ENCODE measurements around the gene EZH1.
A peak's percentile ranks its signal among the peaks of the same experiment; 100 is the strongest.
"Not testable (repeated sequence)": the region's sequence is repeated elsewhere in the genome, so short reads cannot be mapped to it uniquely, and the experiment has no call there.

Gene EZH1

DNA sequence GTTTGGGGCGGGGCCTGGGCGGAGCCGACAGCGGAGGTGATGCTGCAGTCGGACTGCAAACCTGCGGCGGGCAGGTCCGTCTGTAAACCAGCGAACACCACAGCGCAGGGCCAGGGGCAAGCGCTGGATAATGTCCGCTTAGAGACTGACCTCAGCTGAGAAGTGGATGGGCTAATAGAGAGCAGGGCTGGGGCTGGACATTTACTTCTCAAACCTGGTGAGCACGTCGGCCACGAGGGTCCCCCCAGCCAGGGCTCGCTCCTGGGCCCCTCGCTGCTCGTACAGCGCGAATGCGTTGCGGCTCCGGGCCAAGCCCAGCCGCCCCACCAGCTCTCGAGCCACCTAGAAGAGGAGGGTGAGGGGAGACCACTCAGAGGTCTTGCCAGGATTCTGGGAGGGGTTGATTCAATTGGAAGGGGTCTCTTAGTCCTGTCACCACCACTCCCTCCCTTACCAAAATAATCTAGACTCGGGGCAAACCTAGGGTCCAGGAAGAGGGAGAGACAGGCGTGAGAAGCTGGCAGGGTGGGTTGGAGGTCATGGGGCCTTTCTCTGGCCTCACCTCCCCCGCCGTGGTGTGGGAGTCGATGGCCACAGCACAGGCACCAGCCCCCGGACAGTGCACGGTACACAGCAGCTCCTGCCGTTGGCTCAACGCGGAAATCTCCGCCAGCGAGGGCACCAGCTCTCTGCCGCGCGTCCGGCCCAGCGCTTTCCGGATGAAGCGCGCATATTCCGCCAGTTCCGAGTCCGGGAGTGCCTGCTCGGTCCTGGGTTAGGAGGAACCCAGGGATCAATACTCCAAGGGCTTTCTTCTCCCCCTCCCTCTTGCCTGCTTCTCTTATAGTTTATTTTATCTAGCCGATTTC lies 73.8 kb downstream of the EZH1 start:
- no peak overlapping the region for H3K9ac ChIP-seq (ENCODE audit: low read length in 5 of 5)
- no peak overlapping the region for H3K27ac ChIP-seq (ENCODE audit: low read depth, low read length)
- H3K27me3 ChIP-seq (ENCODE audit: control insufficient read depth in 5 of 5, insufficient read depth in 4 of 5, low read length in 5 of 5): no peaks in the 10 kb centered on the region
- H3K4me1 ChIP-seq (ENCODE audit: control insufficient read depth in 5 of 5, insufficient read depth in 5 of 5, low read length in 5 of 5): peaks cover 9 to 73% (median 54%) of the 10 kb centered on the region in 5 donors
- H3K36me3 ChIP-seq (ENCODE audit: control insufficient read depth in 5 of 5, insufficient read depth in 5 of 5, low read length in 5 of 5): peaks cover 0 to 69% (median 60%) of the 10 kb centered on the region in 5 donors
- no peaks in the 10 kb centered on the region for H3K9me3 ChIP-seq (ENCODE audit: control insufficient read depth in 5 of 5, low read length in 5 of 5)
- no peak overlapping the region for H3K4me3 ChIP-seq (ENCODE audit: low read depth in 1 of 5, low read length in 5 of 5)

DNA sequence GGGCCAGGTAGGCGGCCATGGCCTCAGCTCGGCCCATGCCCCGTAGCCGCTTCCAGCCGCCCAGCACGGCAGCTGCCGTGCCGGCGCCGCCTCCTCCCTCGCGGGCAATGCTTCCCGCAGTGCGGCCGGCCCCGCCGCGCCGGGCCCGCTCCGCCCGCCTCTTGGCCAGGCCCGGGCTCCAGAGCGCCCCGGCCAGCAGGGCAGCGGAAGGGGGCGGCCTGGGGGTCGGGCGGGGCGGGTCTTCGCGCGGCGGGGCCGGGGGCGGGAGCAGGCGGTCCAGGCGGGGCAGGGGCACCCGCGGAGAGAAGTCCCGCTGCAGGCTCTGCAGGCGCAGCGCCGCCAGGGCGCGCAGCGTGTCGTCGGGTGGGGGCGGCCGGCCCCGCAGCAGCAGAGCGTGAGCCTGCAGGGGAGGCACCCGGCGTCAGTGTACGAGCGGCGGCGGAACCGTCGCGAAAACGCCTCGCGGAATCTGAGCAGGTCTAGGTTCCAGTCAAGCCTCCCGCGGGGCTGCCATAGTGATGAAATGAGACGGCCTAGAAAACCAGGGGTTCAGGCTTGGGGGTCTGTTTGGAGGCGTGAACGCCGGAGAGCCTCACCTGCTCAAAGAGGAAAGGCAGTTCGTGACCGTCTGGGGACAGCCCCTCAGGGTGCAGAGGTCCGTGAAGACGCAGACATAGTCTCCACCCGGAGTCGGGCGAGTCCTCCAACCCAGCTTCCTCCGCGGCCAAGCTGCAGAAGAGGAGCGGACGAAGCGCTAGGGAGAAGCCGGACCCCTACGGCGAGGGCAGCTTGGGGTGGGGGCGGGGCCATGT lies 74.7 kb downstream of the EZH1 start:
- Histone ChIP-seq H3K9me3 (ENCODE audit: control insufficient read depth in 5 of 5, low read length in 5 of 5) (no peaks in the 10 kb centered on the region), H3K4me1 (ENCODE audit: control insufficient read depth in 5 of 5, insufficient read depth in 5 of 5, low read length in 5 of 5) (peaks cover 9 to 73% (median 53%) of the 10 kb centered on the region in 5 donors), H3K4me3 (ENCODE audit: low read depth in 1 of 5, low read length in 5 of 5) (no peak overlapping the region), H3K9ac (ENCODE audit: low read length in 5 of 5) (no peak overlapping the region), H3K36me3 (ENCODE audit: control insufficient read depth in 5 of 5, insufficient read depth in 5 of 5, low read length in 5 of 5) (peaks cover 0 to 77% (median 66%) of the 10 kb centered on the region in 5 donors), H3K27ac (ENCODE audit: low read depth, low read length) (no peak overlapping the region), H3K27me3 (ENCODE audit: control insufficient read depth in 5 of 5, insufficient read depth in 4 of 5, low read length in 5 of 5) (no peaks in the 10 kb centered on the region)

DNA sequence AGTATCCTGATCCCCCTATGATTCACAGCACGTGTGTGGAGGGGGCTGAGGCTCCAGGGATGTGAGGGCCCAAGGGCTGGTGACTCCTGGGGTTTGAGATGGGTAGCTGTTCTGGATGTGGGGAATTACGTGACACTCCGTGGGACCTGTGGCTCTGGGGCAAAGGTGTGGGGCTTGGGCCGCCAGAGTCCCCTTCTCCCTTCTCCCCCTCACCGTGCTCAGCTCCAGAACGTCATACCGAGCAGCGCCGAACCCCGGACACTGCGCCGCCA lies 75.2 kb downstream of the EZH1 start:
- peaks cover 0 to 77% (median 66%) of the 10 kb centered on the region in 5 donors for H3K36me3 ChIP-seq (ENCODE audit: control insufficient read depth in 5 of 5, insufficient read depth in 5 of 5, low read length in 5 of 5)
- H3K4me1 ChIP-seq (ENCODE audit: control insufficient read depth in 5 of 5, insufficient read depth in 5 of 5, low read length in 5 of 5): peaks cover 8 to 67% (median 50%) of the 10 kb centered on the region in 5 donors

DNA sequence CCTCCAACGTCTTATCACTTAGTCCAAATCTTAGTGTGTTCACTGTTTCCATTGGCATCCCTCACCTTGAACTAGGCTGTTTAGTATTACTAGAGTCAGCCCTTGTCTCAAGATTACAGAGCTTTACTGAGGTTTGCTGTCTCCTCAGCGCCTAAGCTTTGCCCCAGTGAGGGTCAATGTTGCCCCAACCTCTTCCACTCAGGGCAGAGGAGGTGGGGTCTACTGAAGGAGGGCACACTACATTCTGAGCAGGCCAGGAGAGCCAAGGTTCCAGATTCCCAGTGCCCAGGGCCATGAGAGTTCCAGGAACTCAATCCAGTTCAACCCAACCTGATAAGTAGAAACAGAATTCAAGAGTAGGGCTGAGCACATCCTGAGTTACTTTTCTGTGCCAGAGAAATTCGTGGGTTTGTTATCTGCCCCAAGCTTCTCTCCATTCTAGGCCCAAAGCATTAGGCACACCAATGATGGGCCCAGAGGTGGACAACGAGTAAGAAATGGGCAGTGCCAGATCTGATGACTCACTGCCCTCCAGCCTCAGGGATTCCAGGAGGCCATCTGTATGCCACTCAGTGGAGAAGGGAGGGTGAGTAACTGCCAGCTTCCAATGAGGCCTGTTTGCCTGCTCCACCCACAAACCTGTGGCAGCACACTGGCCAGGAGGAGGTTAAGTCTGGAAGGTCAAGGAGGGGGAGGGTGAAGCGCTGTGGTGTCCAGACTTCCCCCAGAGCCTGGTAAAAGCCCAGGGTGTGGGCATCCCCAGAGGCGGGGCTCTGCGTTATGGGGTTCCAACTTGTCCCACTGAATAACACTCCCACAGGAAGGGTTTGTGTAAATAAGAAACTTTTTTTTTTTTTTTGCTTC lies 77.5 kb downstream of the EZH1 start:
- Histone ChIP-seq H3K9ac (ENCODE audit: low read length in 5 of 5) (no peak overlapping the region), H3K27ac (ENCODE audit: low read depth, low read length) (peak overlapping the region; percentile 79), H3K4me3 (ENCODE audit: low read depth in 1 of 5, low read length in 5 of 5) (no peak overlapping the region), H3K4me1 (ENCODE audit: control insufficient read depth in 5 of 5, insufficient read depth in 5 of 5, low read length in 5 of 5) (peaks cover 4 to 44% (median 34%) of the 10 kb centered on the region in 5 donors), H3K27me3 (ENCODE audit: control insufficient read depth in 5 of 5, insufficient read depth in 4 of 5, low read length in 5 of 5) (no peaks in the 10 kb centered on the region), H3K36me3 (ENCODE audit: control insufficient read depth in 5 of 5, insufficient read depth in 5 of 5, low read length in 5 of 5) (peaks cover 3 to 68% (median 61%) of the 10 kb centered on the region in 5 donors), H3K9me3 (ENCODE audit: control insufficient read depth in 5 of 5, low read length in 5 of 5) (no peaks in the 10 kb centered on the region)

More for the DNA sequence above, 75.2 kb downstream of the EZH1 start:
- Histone ChIP-seq H3K27me3 (ENCODE audit: control insufficient read depth in 5 of 5, insufficient read depth in 4 of 5, low read length in 5 of 5) (no peaks in the 10 kb centered on the region), H3K9ac (ENCODE audit: low read length in 5 of 5) (no peak overlapping the region), H3K9me3 (ENCODE audit: control insufficient read depth in 5 of 5, low read length in 5 of 5) (no peaks in the 10 kb centered on the region), H3K4me3 (ENCODE audit: low read depth in 1 of 5, low read length in 5 of 5) (no peak overlapping the region), H3K27ac (ENCODE audit: low read depth, low read length) (no peak overlapping the region)

DNA sequence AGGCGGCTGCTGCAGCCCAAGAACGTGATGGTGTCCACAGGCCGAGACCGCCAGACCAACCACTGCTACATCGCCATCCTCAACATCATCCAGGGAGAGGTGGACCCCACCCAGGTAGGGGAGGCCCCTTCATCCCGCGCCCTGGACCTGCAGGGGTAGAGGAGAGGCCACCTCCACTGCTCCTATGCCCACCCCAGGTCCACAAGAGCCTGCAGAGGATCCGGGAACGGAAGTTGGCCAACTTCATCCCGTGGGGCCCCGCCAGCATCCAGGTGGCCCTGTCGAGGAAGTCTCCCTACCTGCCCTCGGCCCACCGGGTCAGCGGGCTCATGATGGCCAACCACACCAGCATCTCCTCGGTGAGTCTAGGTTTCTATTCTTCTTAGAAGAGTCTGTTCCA lies 78.7 kb downstream of the EZH1 start:
- H3K4me1 ChIP-seq (ENCODE audit: control insufficient read depth in 5 of 5, insufficient read depth in 5 of 5, low read length in 5 of 5): peaks cover 4 to 40% (median 34%) of the 10 kb centered on the region in 5 donors
- not testable (repeated sequence) for H3K9ac ChIP-seq (ENCODE audit: low read length in 5 of 5); H3K27me3 ChIP-seq (ENCODE audit: control insufficient read depth in 5 of 5, insufficient read depth in 4 of 5, low read length in 5 of 5); H3K4me3 ChIP-seq (ENCODE audit: low read depth in 1 of 5, low read length in 5 of 5); H3K9me3 ChIP-seq (ENCODE audit: control insufficient read depth in 5 of 5, low read length in 5 of 5)
- peak overlapping the region; percentile 79 for H3K27ac ChIP-seq (ENCODE audit: low read depth, low read length)
- peaks cover 3 to 65% (median 58%) of the 10 kb centered on the region in 5 donors for H3K36me3 ChIP-seq (ENCODE audit: control insufficient read depth in 5 of 5, insufficient read depth in 5 of 5, low read length in 5 of 5)

DNA sequence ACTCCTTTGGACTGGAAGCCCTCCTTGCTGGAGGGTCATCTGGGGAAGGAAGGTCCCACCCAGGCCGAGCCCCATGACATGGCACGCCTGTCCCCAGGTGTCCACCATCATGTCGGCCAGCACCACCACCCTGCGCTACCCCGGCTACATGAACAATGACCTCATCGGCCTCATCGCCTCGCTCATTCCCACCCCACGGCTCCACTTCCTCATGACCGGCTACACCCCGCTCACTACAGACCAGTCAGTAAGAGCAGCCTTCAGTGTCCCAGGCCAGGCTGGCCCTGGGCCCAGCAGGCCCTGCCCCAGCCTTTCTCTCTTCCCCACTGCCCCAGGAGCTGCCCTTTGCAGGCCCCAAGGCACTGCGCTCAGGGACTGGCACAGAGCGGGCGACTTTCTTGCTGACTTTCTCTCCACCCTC lies 79.2 kb downstream of the EZH1 start:
- Histone ChIP-seq H3K9ac (ENCODE audit: low read length in 5 of 5) (no peak overlapping the region), H3K36me3 (ENCODE audit: control insufficient read depth in 5 of 5, insufficient read depth in 5 of 5, low read length in 5 of 5) (peaks cover 3 to 59% (median 52%) of the 10 kb centered on the region in 5 donors), H3K4me1 (ENCODE audit: control insufficient read depth in 5 of 5, insufficient read depth in 5 of 5, low read length in 5 of 5) (peaks cover 4 to 41% (median 34%) of the 10 kb centered on the region in 5 donors), H3K9me3 (ENCODE audit: control insufficient read depth in 5 of 5, low read length in 5 of 5) (no peaks in the 10 kb centered on the region), H3K4me3 (ENCODE audit: low read depth in 1 of 5, low read length in 5 of 5) (no peak overlapping the region), H3K27ac (ENCODE audit: low read depth, low read length) (peak overlapping the region; percentile 10), H3K27me3 (ENCODE audit: control insufficient read depth in 5 of 5, insufficient read depth in 4 of 5, low read length in 5 of 5) (no peaks in the 10 kb centered on the region)

DNA sequence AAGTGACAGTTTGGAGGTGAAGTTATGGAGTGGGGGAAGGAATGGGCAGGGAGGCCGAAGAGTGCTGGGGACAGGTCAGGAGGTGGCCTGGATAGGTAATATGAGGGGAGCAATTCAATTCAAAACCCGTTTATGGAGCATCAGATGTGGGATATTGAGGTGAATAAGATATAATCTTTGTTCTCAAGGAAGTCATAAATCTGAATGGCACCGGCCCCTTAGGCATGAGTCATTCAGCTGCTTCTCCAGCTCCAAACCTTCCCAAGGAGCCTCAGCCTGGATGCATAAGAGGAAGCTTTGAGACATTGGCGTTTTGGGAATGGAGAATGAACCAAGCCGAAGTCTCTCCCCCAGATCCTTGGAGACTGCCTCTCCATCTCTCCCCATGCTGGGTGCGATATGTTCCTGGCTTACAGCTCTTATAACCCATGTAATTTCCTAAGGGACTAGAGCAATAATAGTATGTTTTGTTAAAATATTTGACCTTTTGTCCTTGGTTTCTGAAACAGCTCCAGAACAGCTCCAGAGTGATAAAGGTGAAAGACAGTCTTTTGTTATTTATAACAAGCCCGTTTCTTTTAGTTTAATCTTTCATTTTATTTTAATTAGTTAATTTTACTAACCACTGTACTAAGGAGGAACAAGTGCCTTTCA lies 84.0 kb downstream of the EZH1 start:
- Histone ChIP-seq H3K27ac (ENCODE audit: low read depth, low read length) (no peak overlapping the region), H3K27me3 (ENCODE audit: control insufficient read depth in 5 of 5, insufficient read depth in 4 of 5, low read length in 5 of 5) (no peaks in the 10 kb centered on the region), H3K4me1 (ENCODE audit: control insufficient read depth in 5 of 5, insufficient read depth in 5 of 5, low read length in 5 of 5) (peaks cover 0 to 29% (median 24%) of the 10 kb centered on the region in 5 donors), H3K4me3 (ENCODE audit: low read depth in 1 of 5, low read length in 5 of 5) (no peak overlapping the region), H3K9me3 (ENCODE audit: control insufficient read depth in 5 of 5, low read length in 5 of 5) (no peaks in the 10 kb centered on the region), H3K36me3 (ENCODE audit: control insufficient read depth in 5 of 5, insufficient read depth in 5 of 5, low read length in 5 of 5) (peaks cover 3 to 22% (median 16%) of the 10 kb centered on the region in 5 donors), H3K9ac (ENCODE audit: low read length in 5 of 5) (no peak overlapping the region)

DNA sequence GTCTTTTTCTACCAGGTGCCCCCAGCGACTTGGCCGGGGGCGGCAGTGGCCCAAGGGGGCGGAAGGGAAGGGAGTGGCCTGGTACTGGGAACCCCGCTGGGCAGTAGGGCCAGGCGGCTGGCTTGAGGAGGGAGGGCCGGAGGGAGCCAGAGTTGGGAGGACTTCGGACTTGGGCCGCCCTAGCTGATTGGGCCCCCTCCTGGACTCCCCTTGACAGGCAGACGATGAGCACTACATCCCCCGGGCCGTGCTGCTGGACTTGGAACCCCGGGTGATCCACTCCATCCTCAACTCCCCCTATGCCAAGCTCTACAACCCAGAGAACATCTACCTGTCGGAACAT lies 84.9 kb downstream of the EZH1 start:
- H3K27me3 ChIP-seq (ENCODE audit: control insufficient read depth in 5 of 5, insufficient read depth in 4 of 5, low read length in 5 of 5); H3K9me3 ChIP-seq (ENCODE audit: control insufficient read depth in 5 of 5, low read length in 5 of 5); H3K27ac ChIP-seq (ENCODE audit: low read depth, low read length): not testable (repeated sequence)
- Histone ChIP-seq H3K36me3 (ENCODE audit: control insufficient read depth in 5 of 5, insufficient read depth in 5 of 5, low read length in 5 of 5) (peaks cover 3 to 17% (median 11%) of the 10 kb centered on the region in 5 donors), H3K4me1 (ENCODE audit: control insufficient read depth in 5 of 5, insufficient read depth in 5 of 5, low read length in 5 of 5) (peaks cover 0 to 23% (median 16%) of the 10 kb centered on the region in 5 donors), H3K4me3 (ENCODE audit: low read depth in 1 of 5, low read length in 5 of 5) (peak overlapping the region in 3 of 5 donors; percentile 78 to 83 (median 79)), H3K9ac (ENCODE audit: low read length in 5 of 5) (peak overlapping the region in 2 of 5 donors; percentile 75 to 76)

All from subcutaneous abdominal adipose tissue (tissue), 5 donors.